K562 (cell line): ENCODE results near the gene FAM227A. TPM values are rescaled to one million over a fixed set of nuclear protein-coding genes. Genes with fewer than 3 reads are reported as not detected.

Experiments used
- ATAC-seq: fragments of 200-7000 bp; cut with Tn5 transposase; 3 replicates; pipeline ENCODE4 v1.9.1; 2020; ENCODE audit warnings: moderate library complexity
- BruUV-seq: library from RNA; stranded (reverse); fragments of 400-500 nt; replicated peaks from 2 replicates; lab custom pipeline; 2021; lab: Mats Ljungman, UMichigan
- CTCF ChIA-PET: fragments of 300-600 bp; formaldehyde crosslinking; extraction: SDS; loops from one replicate; lab custom pipeline; 2021; ENCODE audit warnings: low intra/inter-chr PET ratio; lab: Yijun Ruan, JAX
- POLR2A ChIA-PET: fragments of 300-600, 350-650 bp; sonication (Branson Sonifier 250); formaldehyde crosslinking; extraction: SDS; loops from one replicate; lab custom pipeline; 2021; ENCODE audit warnings: antibody characterized with exemption, inconsistent platforms; lab: Yijun Ruan, JAX
- DNase-seq, 4 experiments: peaks; one replicate each; pipeline versions ENCODE4 v3.0.0 to v3.0.0-alpha.2; 2011 to 2018; ENCODE audit warnings: low spot score in 3 of 4, mixed read lengths in 3 of 4; ENCODE audit errors: extremely low read depth in 1 of 4
- FAIRE-seq: peaks from 2 replicates; lab custom pipeline; 2011; peaks lifted over from hg19 to GRCh38; lab: Jason Lieb, UNC
- H2AFZ ChIP-seq: 2 replicates; pipeline ENCODE4 v1.6.0; 2011; ENCODE audit warnings: low read depth, low read length, control low read depth, inconsistent platforms
- H3K27ac ChIP-seq: fragments of 200-600 bp; 3 replicates; pipeline ENCODE4 v1.8.0; 2011; ENCODE audit warnings: low read depth, mild to moderate bottlenecking, control low read depth, inconsistent platforms, low read length, moderate library complexity, mixed read lengths; ENCODE audit errors: extremely low read depth
- H3K27me3 ChIP-seq, 2 experiments: fragments of 300-600 bp in 1 of 2; 2 replicates in 1 of 2; 3 replicates in 1 of 2; pipeline versions ENCODE4 v1.6.0 to v1.8.0; 2011; ENCODE audit warnings: inconsistent platforms in 2 of 2, low read length in 2 of 2, mild to moderate bottlenecking in 1 of 2, mixed read lengths in 1 of 2, moderate library complexity in 1 of 2; ENCODE audit not compliant: control insufficient read depth in 2 of 2, insufficient read depth in 2 of 2
- H3K36me3 ChIP-seq: fragments of 300-600 bp; 3 replicates; pipeline ENCODE4 v1.8.0; 2011; ENCODE audit warnings: mild to moderate bottlenecking, low read length, inconsistent platforms; ENCODE audit not compliant: control insufficient read depth, insufficient read depth
- H3K4me1 ChIP-seq, 2 experiments: fragments of 200-600 bp in 1 of 2; replicated peaks in 1 of 2; 2 replicates in 1 of 2; 3 replicates in 1 of 2; pipeline versions ENCODE4 v1.5.1 to v1.8.0; 2011; ENCODE audit warnings: inconsistent platforms in 2 of 2, low read length in 2 of 2, mild to moderate bottlenecking in 1 of 2, mixed read lengths in 1 of 2, moderate library complexity in 1 of 2; ENCODE audit not compliant: control insufficient read depth in 2 of 2, insufficient read depth in 2 of 2
- H3K4me2 ChIP-seq: 2 replicates; pipeline ENCODE4 v1.6.1; 2011; ENCODE audit warnings: low read length, control low read depth, inconsistent platforms, mixed read lengths; ENCODE audit not compliant: insufficient read depth
- H3K4me3 ChIP-seq: fragments of 200-600 bp; sonication (generic), shearing (Covaris generic); 2 replicates; pipeline ENCODE4 v1.5.1; 2016; ENCODE audit warnings: control low read depth, inconsistent platforms
- H3K79me2 ChIP-seq: fragments of 200-600 bp; 3 replicates; pipeline ENCODE4 v1.8.0; 2011; ENCODE audit warnings: low read length, inconsistent platforms; ENCODE audit not compliant: control insufficient read depth, insufficient read depth
- H3K9ac ChIP-seq, 2 experiments: 2 replicates each; pipeline versions ENCODE4 v1.6.0 to v1.6.1; 2011; ENCODE audit warnings: low read depth in 2 of 2, low read length in 2 of 2, control low read depth in 1 of 2, inconsistent platforms in 1 of 2, mild to moderate bottlenecking in 1 of 2, mixed read lengths in 1 of 2; ENCODE audit not compliant: insufficient read depth in 1 of 2
- H3K9me1 ChIP-seq: one replicate; pipeline ENCODE4 v1.6.0; 2011; ENCODE audit warnings: inconsistent platforms, mild to moderate bottlenecking, low read length, moderate library complexity; ENCODE audit not compliant: control insufficient read depth, insufficient read depth
- H3K9me3 ChIP-seq: replicated peaks from 2 replicates; pipeline ENCODE4 v1.5.1; 2011; ENCODE audit warnings: low read depth, low read length, inconsistent platforms; ENCODE audit not compliant: control insufficient read depth, insufficient read depth
- H4K20me1 ChIP-seq: replicated peaks from 2 replicates; pipeline ENCODE4 v1.6.1; 2011; ENCODE audit warnings: low read length, inconsistent platforms, mixed read lengths; ENCODE audit not compliant: control insufficient read depth, insufficient read depth
- BHLHE40 ChIP-seq: IDR thresholded peaks from 2 replicates; pipeline ENCODE4 v1.6.1; 2011; ENCODE audit warnings: low read length, improper control_type of control experiment
- FOXJ3 ChIP-seq: sonication (generic); formaldehyde crosslinking; IDR thresholded peaks from 2 replicates; pipeline ENCODE4 v1.4.0; 2020; ENCODE audit warnings: mild to moderate bottlenecking, missing genetic modification reagents
- HDAC3 ChIP-seq: fragments of 450-650 bp; IDR thresholded peaks from 2 replicates; pipeline ENCODE4 v1.6.1; 2018; ENCODE audit warnings: borderline replicate concordance, mild to moderate bottlenecking, moderate library complexity; ENCODE audit not compliant: partially characterized antibody
- KHSRP ChIP-seq: fragments of 450-650 bp; IDR thresholded peaks from 2 replicates; pipeline ENCODE4 v1.6.1; 2017
- KLF10 ChIP-seq: fragments of 250-450 bp; sonication (Bioruptor Pico); IDR thresholded peaks from 2 replicates; pipeline ENCODE4 v1.6.1; 2021; ENCODE audit warnings: matching md5 sums
- MCM2 ChIP-seq: fragments of 450-650 bp; IDR thresholded peaks from 2 replicates; pipeline ENCODE4 v1.6.1; 2017; ENCODE audit warnings: low read depth, mild to moderate bottlenecking
- MCM3 ChIP-seq: fragments of 450-650 bp; IDR thresholded peaks from 2 replicates; pipeline ENCODE4 v1.6.1; 2016
- MTA2 ChIP-seq: fragments of 450-650 bp; IDR thresholded peaks from 2 replicates; pipeline ENCODE4 v1.6.1; 2016; ENCODE audit warnings: low read depth
- MYBL2 ChIP-seq, 2 experiments: fragments of 450-650 bp in 1 of 2; sonication (generic) in 1 of 2; formaldehyde crosslinking in 1 of 2; IDR thresholded peaks; 2 replicates each; pipeline versions ENCODE4 v1.6.1 to v1.8.1; 2017 to 2022; ENCODE audit warnings: borderline replicate concordance in 1 of 2, inconsistent platforms in 1 of 2, low read depth in 1 of 2, mild to moderate bottlenecking in 1 of 2, missing genetic modification reagents in 1 of 2, moderate library complexity in 1 of 2
- PCBP2 ChIP-seq: fragments of 200-400 bp; formaldehyde crosslinking; IDR thresholded peaks from 2 replicates; pipeline ENCODE4 v1.6.1; 2018; ENCODE audit warnings: low read length, low read depth, mild to moderate bottlenecking, moderate library complexity; ENCODE audit not compliant: poor library complexity, severe bottlenecking
- PHB ChIP-seq: fragments of 250-450 bp; sonication (Bioruptor Pico); IDR thresholded peaks from 2 replicates; pipeline ENCODE4 v1.5.0; 2021
- SPI1 ChIP-seq: IDR thresholded peaks from 2 replicates; pipeline ENCODE4 v1.6.1; 2011; ENCODE audit warnings: low read depth, low read length, control low read depth, borderline replicate concordance
- TEAD2 ChIP-seq: fragments of 450-650 bp; IDR thresholded peaks from 2 replicates; pipeline ENCODE4 v1.6.1; 2016; ENCODE audit warnings: missing genetic modification characterization, control low read depth, missing compliant biosample characterization
- ZBED1 ChIP-seq: IDR thresholded peaks from 2 replicates; pipeline ENCODE4 v1.6.1; 2014
- ZNF133 ChIP-seq: fragments of 250-450 bp; sonication (Bioruptor Pico); IDR thresholded peaks from 2 replicates; pipeline ENCODE4 v1.4.0; 2020; ENCODE audit warnings: mild to moderate bottlenecking
- ZNF212 ChIP-seq: fragments of 450-650 bp; formaldehyde crosslinking; IDR thresholded peaks from 2 replicates; pipeline ENCODE4 v1.4.0; 2020; ENCODE audit warnings: mild to moderate bottlenecking
- WGBS: fragments of 100-300 bp; shearing (Covaris generic); methylation state at CpG from one replicate; pipeline ENCODE4 v1.1.6; 2016; ENCODE audit warnings: low coverage, mixed read lengths; ENCODE audit not compliant: insufficient coverage; ENCODE audit errors: missing lambda C conversion rate; 5-methylcytosine and 5-hydroxymethylcytosine counted together
- in situ Hi-C: fragments of 300-500 bp; cut with MboI; formaldehyde crosslinking; loops from 4 replicates; pipeline ENCODE4 v1.15.0; 2018; ENCODE audit warnings: inconsistent platforms, mixed read lengths
- intact Hi-C: fragments of 100-400 bp; cut with micrococcal nuclease; formaldehyde crosslinking; loops from 2 replicates; pipeline ENCODE4 v1.14.2; 2022
- polyA plus RNA-seq, 8 experiments: library from polyadenylated mRNA; depleted of rRNA in 4 of 8; stranded (reverse) in 5 of 8; unstranded in 3 of 8; fragments of >200 nt; fragmentation: Nextera tagmentation in 2 of 8; fragmentation: Illumina TruSeq in 1 of 8; extraction: Ambion mirVana in 2 of 8; extraction: Trizol in 1 of 8; gene quantifications; 2 replicates each; pipeline versions ENCODE4 v1.2.1 to v1.2.3, GENCODE V29; 2011 to 2014; ENCODE audit warnings: inconsistent platforms in 1 of 8, missing spikeins in 1 of 8
- total RNA-seq, 7 experiments: library from RNA; depleted of rRNA in 6 of 7; stranded (reverse); fragments of >200 nt in 6 of 7; fragmentation: Illumina TruSeq in 2 of 7; extraction: Trizol in 2 of 7; gene quantifications; 2 replicates each; pipeline versions ENCODE4 v1.2.1 to v1.2.3, GENCODE V29; 2011 to 2021; ENCODE audit warnings: low replicate concordance in 1 of 7
- TF ChIP-seq, protein P1 (sequence below): sonication (generic); formaldehyde crosslinking; IDR thresholded peaks from 2 replicates; pipeline ENCODE4 v1.8.0; 2022; ENCODE audit warnings: mild to moderate bottlenecking, low read depth, missing genetic modification reagents
- TF ChIP-seq, protein P2 (sequence below): fragments of 450-650 bp; IDR thresholded peaks from 2 replicates; pipeline ENCODE4 v1.6.1; 2016

FAM227A gene
- total and polyA plus RNA-seq, 9 of the 15 experiments (the other 6 are each of a cell fraction or from before 2014, with no cell fraction given), result 0.10 to 2.2 (median 0.83) TPM

DNA sequence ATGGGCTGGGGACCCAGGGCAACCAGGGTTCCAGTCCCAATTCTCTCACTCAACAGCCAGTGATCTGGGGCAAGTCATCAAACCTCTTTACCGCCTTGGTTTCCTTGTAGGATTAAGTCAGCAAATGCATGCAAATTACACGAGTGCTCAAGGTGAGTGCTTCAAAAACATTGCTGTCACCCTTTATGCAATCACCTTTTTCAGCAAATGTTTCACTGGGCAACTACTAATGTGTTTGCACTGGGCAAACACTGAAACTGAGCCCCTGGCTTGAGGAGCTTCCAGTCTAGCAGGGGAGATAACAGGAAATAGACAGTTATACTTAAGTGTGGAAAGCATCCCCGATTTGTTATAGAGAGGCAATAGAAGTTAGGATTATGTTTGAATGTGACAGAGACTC lies 48.5 kb downstream of the FAM227A start:
- Histone ChIP-seq H3K4me2 (no peak overlapping the region), H3K4me3 (no peak overlapping the region), H3K9me3 (no peaks in the 10 kb centered on the region), H3K79me2 (no peaks in the 10 kb centered on the region), H4K20me1 (no peaks in the 10 kb centered on the region), H3K36me3 (no peaks in the 10 kb centered on the region)
- no peak for ATAC-seq
- ChIA-PET CTCF (no interaction called here), POLR2A (no interaction called here)
- no peak for FAIRE-seq
- no TSS peak for BruUV-seq
- 35% methylated on average over 3 of the region's 3 CpGs for WGBS
- DNase-seq, result no peak
- intact Hi-C loops, result no loop called here
- no peak for TF ChIP-seq KHSRP
- no peak for TF ChIP-seq FOXJ3
- TF ChIP-seq PCBP2, result no peak
- TF ChIP-seq MYBL2 (IDR thresholded peaks at IDR 0.05; ENCODE audit: low read depth), result no peak
- no peak for TF ChIP-seq MYBL2 (CRISPR knock-in tag; IDR thresholded peaks at IDR 0.05; ENCODE audit: borderline replicate concordance)
- no peak for TF ChIP-seq ZBED1
- no peak for TF ChIP-seq ZNF212 (CRISPR knock-in tag)
- TF ChIP-seq, all 486 proteins: peak for 0
- Histone ChIP-seq H3K9me1 (no peaks in the 10 kb centered on the region), H2AFZ (no peak overlapping the region), H3K27me3 (no peaks in the 10 kb centered on the region), H3K4me1 (peaks cover 0 to 3% of the 10 kb centered on the region in 2 experiments; a peak in 1 of 5 replicates), H3K27ac (no peak overlapping the region), H3K9ac (no peak overlapping the region)
- in situ Hi-C loops, result no loop called here

DNA sequence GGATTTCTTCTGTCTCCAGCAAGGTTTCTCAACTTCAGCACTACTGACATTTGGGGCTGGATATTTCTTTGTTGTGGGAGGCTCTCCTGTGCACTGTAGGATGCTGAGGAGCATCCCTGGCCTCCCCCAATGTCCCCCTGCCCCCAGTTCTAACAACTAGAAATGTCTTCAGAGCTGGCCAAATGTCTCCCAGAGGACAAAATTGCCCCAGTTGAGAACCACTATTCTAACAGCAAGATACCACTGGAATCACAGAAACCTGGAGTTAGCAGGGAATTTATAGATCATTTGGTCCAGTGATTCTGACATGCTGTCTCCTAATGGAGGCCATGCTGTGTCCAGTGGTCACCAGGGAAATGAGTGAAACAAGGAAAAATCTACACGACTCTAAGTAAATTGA lies 54.0 kb downstream of the FAM227A start:
- FAIRE-seq, result no peak
- H3K9ac ChIP-seq, result no peak overlapping the region
- intact Hi-C loops, result no loop called here
- BruUV-seq, result no TSS peak
- H3K27ac ChIP-seq, result no peak overlapping the region
- WGBS, result 9% methylated on average over 1 of the region's 1 CpG
- POLR2A ChIA-PET, result no interaction called here
- no peaks in the 10 kb centered on the region for H3K36me3 ChIP-seq
- no peaks in the 10 kb centered on the region for H4K20me1 ChIP-seq
- H3K9me3 ChIP-seq, result no peaks in the 10 kb centered on the region
- no peak overlapping the region for H3K4me2 ChIP-seq
- H3K79me2 ChIP-seq, result no peaks in the 10 kb centered on the region
- 0 out of 5 replicates have a peak, but pooled peaks cover 0 to 3% of the 10 kb centered on the region in 2 experiments for H3K27me3 ChIP-seq
- in situ Hi-C loops, result no loop called here
- CTCF ChIA-PET, result no interaction called here
- no peaks in the 10 kb centered on the region for H3K9me1 ChIP-seq
- no peak for DNase-seq
- H3K4me1 ChIP-seq, result peaks cover 0 to 3% of the 10 kb centered on the region in 2 experiments; a peak in 1 of 5 replicates
- no peak overlapping the region for H3K4me3 ChIP-seq
- no peak for ATAC-seq
- H2AFZ ChIP-seq, result no peak overlapping the region
- TF ChIP-seq, protein P1, sequence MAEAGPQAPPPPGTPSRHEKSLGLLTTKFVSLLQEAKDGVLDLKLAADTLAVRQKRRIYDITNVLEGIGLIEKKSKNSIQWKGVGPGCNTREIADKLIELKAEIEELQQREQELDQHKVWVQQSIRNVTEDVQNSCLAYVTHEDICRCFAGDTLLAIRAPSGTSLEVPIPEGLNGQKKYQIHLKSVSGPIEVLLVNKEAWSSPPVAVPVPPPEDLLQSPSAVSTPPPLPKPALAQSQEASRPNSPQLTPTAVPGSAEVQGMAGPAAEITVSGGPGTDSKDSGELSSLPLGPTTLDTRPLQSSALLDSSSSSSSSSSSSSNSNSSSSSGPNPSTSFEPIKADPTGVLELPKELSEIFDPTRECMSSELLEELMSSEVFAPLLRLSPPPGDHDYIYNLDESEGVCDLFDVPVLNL (CRISPR knock-in tag), result no peak
- TF ChIP-seq MCM2 (no peak), SPI1 (no peak), KLF10 (CRISPR knock-in tag) (no peak), MTA2 (no peak), BHLHE40 (no peak), ZNF133 (CRISPR knock-in tag) (no peak), HDAC3 (no peak), PHB (CRISPR knock-in tag) (no peak), TEAD2 (tag) (no peak), MCM3 (no peak)
- TF ChIP-seq, protein P2, sequence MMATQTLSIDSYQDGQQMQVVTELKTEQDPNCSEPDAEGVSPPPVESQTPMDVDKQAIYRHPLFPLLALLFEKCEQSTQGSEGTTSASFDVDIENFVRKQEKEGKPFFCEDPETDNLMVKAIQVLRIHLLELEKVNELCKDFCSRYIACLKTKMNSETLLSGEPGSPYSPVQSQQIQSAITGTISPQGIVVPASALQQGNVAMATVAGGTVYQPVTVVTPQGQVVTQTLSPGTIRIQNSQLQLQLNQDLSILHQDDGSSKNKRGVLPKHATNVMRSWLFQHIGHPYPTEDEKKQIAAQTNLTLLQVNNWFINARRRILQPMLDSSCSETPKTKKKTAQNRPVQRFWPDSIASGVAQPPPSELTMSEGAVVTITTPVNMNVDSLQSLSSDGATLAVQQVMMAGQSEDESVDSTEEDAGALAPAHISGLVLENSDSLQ, result no peak
